Neural cell (in vitro differentiated cells): Measurements from ENCODE around the gene FCHO1.

Experiments
- MXI1 ChIP-seq: fragments of 450-650 bp; conservative IDR thresholded peaks from 2 replicates; pipeline ENCODE4 v1.6.1; 2014; ENCODE audit warnings: antibody characterized with exemption, mild to moderate bottlenecking; ENCODE audit not compliant: poor library complexity, severe bottlenecking
- POLR2AphosphoS5 ChIP-seq: IDR thresholded peaks from 2 replicates; pipeline ENCODE4 v1.6.1; 2012
- TAF1 ChIP-seq: IDR thresholded peaks from 2 replicates; pipeline ENCODE4 v1.6.1; 2012; ENCODE audit warnings: low read depth
- TF ChIP-seq, protein P1 (sequence below): fragments of 450-650 bp; IDR thresholded peaks from 2 replicates; pipeline ENCODE4 v1.5.1; 2014; ENCODE audit warnings: antibody characterized with exemption, mild to moderate bottlenecking, moderate library complexity; ENCODE audit not compliant: poor library complexity, severe bottlenecking

DNA sequence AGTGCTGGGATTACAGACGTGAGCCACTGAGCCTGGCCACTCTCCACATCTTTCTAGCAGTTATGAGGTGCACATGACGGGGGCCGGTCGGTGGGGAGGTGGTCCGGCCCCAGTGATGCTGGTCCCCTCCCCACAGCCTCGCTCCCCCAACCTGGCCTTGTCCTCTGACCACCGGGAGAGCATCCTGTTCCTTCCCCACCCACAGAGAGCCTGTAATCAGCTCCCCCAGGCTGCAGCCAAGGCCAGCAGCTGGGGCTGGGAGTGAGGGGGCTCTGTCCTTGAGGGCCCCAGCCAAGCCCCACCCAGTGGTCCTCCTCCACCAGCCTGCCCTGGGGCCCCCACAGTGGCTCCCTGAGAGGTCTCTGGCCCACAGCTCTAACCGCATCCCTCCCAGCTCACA lies 73.1 kb downstream of the FCHO1 start:
- no peak for TF ChIP-seq POLR2AphosphoS5
- TF ChIP-seq, protein P1, sequence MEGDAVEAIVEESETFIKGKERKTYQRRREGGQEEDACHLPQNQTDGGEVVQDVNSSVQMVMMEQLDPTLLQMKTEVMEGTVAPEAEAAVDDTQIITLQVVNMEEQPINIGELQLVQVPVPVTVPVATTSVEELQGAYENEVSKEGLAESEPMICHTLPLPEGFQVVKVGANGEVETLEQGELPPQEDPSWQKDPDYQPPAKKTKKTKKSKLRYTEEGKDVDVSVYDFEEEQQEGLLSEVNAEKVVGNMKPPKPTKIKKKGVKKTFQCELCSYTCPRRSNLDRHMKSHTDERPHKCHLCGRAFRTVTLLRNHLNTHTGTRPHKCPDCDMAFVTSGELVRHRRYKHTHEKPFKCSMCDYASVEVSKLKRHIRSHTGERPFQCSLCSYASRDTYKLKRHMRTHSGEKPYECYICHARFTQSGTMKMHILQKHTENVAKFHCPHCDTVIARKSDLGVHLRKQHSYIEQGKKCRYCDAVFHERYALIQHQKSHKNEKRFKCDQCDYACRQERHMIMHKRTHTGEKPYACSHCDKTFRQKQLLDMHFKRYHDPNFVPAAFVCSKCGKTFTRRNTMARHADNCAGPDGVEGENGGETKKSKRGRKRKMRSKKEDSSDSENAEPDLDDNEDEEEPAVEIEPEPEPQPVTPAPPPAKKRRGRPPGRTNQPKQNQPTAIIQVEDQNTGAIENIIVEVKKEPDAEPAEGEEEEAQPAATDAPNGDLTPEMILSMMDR: no peak
- no peak for TF ChIP-seq TAF1
- no peak for TF ChIP-seq MXI1
